Smooth muscle cell (in vitro differentiated cells): ENCODE measurements around the gene FHDC1. TPM values are rescaled to one million over a fixed set of nuclear protein-coding genes. Genes with fewer than 3 reads are reported as not detected.

Source experiments
- DNase-seq: peaks from one replicate; lab custom pipeline; 2025; ENCODE audit not compliant: unreplicated experiment; lab: John Stamatoyannopoulos, UW
- H2AFZ ChIP-seq: fragments of 200-600 bp; sonication (generic); 2 replicates; pipeline ENCODE4 v1.6.0; 2016; ENCODE audit warnings: antibody characterized with exemption, low read depth, mild to moderate bottlenecking
- H3F3A ChIP-seq: fragments of 200-600 bp; sonication (generic); 2 replicates; pipeline ENCODE4 v1.6.0; 2017; ENCODE audit warnings: antibody characterized with exemption, low read depth
- H3K27ac ChIP-seq: fragments of 200-600 bp; sonication (generic); 2 replicates; pipeline ENCODE4 v1.5.1; 2016; ENCODE audit warnings: low read depth, mild to moderate bottlenecking
- H3K27me3 ChIP-seq: fragments of 200-600 bp; sonication (generic); 2 replicates; pipeline ENCODE4 v1.6.1; 2016; ENCODE audit warnings: low read depth, mild to moderate bottlenecking
- H3K36me3 ChIP-seq: fragments of 200-600 bp; sonication (generic); 2 replicates; pipeline ENCODE4 v1.5.1; 2016; ENCODE audit warnings: low read depth
- H3K4me1 ChIP-seq: fragments of 200-600 bp; sonication (generic); 2 replicates; pipeline ENCODE4 v1.5.1; 2016; ENCODE audit warnings: low read depth
- H3K4me2 ChIP-seq: fragments of 200-600 bp; sonication (generic); 2 replicates; pipeline ENCODE4 v1.6.0; 2016; ENCODE audit warnings: mild to moderate bottlenecking
- H3K4me3 ChIP-seq: fragments of 200-600 bp; sonication (generic); 2 replicates; pipeline ENCODE4 v1.5.1; 2016; ENCODE audit warnings: mild to moderate bottlenecking
- H3K79me2 ChIP-seq: fragments of 200-600 bp; sonication (generic); 2 replicates; pipeline ENCODE4 v1.6.0; 2016; ENCODE audit warnings: low read depth, mild to moderate bottlenecking
- H3K9ac ChIP-seq: fragments of 200-600 bp; sonication (generic); 2 replicates; pipeline ENCODE4 v1.6.0; 2016; ENCODE audit warnings: low read depth
- H3K9me3 ChIP-seq: fragments of 200-600 bp; sonication (generic); replicated peaks from 2 replicates; pipeline ENCODE4 v1.5.1; 2016; ENCODE audit warnings: low read depth
- H4K20me1 ChIP-seq: fragments of 200-600 bp; sonication (generic); 2 replicates; pipeline ENCODE4 v1.6.0; 2016; ENCODE audit warnings: low read depth
- CTCF ChIP-seq: fragments of 200-600 bp; sonication (generic); IDR thresholded peaks from 2 replicates; pipeline ENCODE4 v1.5.1; 2017; ENCODE audit warnings: borderline replicate concordance, mild to moderate bottlenecking, antibody characterized with exemption; ENCODE audit not compliant: insufficient read depth, poor library complexity, severe bottlenecking
- WGBS: methylation state at CpG from one replicate; pipeline ENCODE4 v1.1.7; 2016; ENCODE audit warnings: low lambda C conversion rate; 5-methylcytosine and 5-hydroxymethylcytosine counted together
- polyA plus RNA-seq: library from polyadenylated mRNA; unstranded; fragments of >200 nt; fragmentation: Nextera tagmentation; extraction: Ambion mirVana; gene quantifications from 2 replicates; pipeline ENCODE4 v1.2.1, GENCODE V29; 2016
- total RNA-seq: library from RNA; depleted of rRNA; stranded (reverse); fragments of >200 nt; gene quantifications from 2 replicates; pipeline ENCODE4 v1.2.3, GENCODE V29; 2014

The FHDC1 gene
- total and polyA plus RNA-seq, 2 experiments from 2014 or later: 0.49 to 3.0 TPM

DNA sequence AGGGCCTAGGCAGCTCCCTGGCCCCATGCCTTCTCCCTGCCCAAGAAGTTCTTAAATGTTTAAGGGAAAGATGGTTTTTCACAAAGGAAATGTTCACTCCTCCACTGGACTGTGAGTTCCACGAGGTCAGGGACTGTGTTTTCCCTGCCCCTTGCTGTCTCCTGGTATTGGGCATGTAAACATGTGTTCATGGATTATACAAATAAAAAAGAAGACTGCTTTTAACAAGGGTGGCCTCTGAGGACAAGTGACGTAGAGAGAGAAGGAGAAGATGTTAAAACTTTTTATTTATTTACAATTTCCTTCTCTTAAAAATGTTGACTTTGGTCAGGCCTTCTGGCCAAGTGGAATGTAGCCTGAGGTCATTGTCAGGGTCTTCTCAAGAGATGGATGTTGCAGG, 66.0 kb downstream of the FHDC1 start:
- peaks cover 19% of the 10 kb centered on the region for H3K4me1 ChIP-seq
- WGBS: 47% methylated on average over 2 of the region's 2 CpGs

GRCh38 chr4:153004081-153004850, 68.1 kb downstream of the FHDC1 start:
- H3K4me1 ChIP-seq: peaks cover 19% of the 10 kb centered on the region
- no peaks in the 10 kb centered on the region for H3K36me3 ChIP-seq
- no peak overlapping the region for H3K4me2 ChIP-seq
- H3K4me3 ChIP-seq: no peak overlapping the region
- WGBS: 75% methylated on average over 6 of the region's 6 CpGs
- H3K9ac ChIP-seq: no peak overlapping the region
- H3K27ac ChIP-seq: no peak overlapping the region
- no peak for DNase-seq
- no peaks in the 10 kb centered on the region for H3K27me3 ChIP-seq
- H3K9me3 ChIP-seq: no peaks in the 10 kb centered on the region
- no peaks in the 10 kb centered on the region for H3F3A ChIP-seq
- no peak overlapping the region for H2AFZ ChIP-seq
- TF ChIP-seq CTCF: no peak
- no peaks in the 10 kb centered on the region for H4K20me1 ChIP-seq
- no peaks in the 10 kb centered on the region for H3K79me2 ChIP-seq

More for the DNA sequence above, 66.0 kb downstream of the FHDC1 start:
- Histone ChIP-seq H2AFZ (no peak overlapping the region), H3K4me3 (no peak overlapping the region), H3K79me2 (no peaks in the 10 kb centered on the region), H3F3A (no peaks in the 10 kb centered on the region), H3K27ac (no peak overlapping the region), H3K4me2 (no peak overlapping the region), H3K36me3 (no peaks in the 10 kb centered on the region), H3K9ac (no peak overlapping the region), H4K20me1 (no peaks in the 10 kb centered on the region), H3K9me3 (no peaks in the 10 kb centered on the region), H3K27me3 (no peaks in the 10 kb centered on the region)
- DNase-seq: no peak
- TF ChIP-seq CTCF: no peak

DNA sequence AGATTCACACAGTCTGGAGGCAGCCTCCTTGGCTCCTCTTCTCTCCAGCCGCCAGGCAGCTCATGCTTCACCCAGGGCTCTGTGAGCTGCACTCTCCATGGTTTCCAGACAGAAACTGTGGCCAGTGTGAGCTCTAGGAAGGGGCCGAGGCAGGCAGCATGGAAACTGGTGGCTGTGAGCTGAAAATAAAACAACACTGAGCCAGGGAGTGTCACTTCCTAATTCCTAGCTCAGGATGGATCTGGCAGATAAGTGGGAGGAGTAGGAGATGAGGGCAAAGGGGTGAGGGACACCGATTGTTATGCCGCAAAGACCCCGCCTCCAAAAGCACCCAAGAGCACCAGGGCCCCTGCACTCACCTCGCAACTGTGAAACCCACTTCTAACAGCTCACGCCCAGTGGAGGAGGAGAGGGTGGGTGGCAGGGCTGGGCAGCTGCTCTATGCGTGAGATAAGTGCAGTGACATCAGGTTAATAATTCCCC, 69.8 kb downstream of the FHDC1 start:
- no peaks in the 10 kb centered on the region for H3K27me3 ChIP-seq
- peaks cover 19% of the 10 kb centered on the region for H3K4me1 ChIP-seq
- H3K36me3 ChIP-seq: no peaks in the 10 kb centered on the region
- no peak overlapping the region for H3K4me3 ChIP-seq
- no peak overlapping the region for H3K27ac ChIP-seq
- no peak overlapping the region for H2AFZ ChIP-seq
- no peaks in the 10 kb centered on the region for H4K20me1 ChIP-seq
- H3K79me2 ChIP-seq: no peaks in the 10 kb centered on the region
- 70% methylated on average over 8 of the region's 8 CpGs for WGBS
- no peak for DNase-seq
- TF ChIP-seq CTCF: no peak
- no peak overlapping the region for H3K9ac ChIP-seq
- no peaks in the 10 kb centered on the region for H3F3A ChIP-seq
- no peak overlapping the region for H3K4me2 ChIP-seq
- no peaks in the 10 kb centered on the region for H3K9me3 ChIP-seq
